Panc1 (cell line): ENCODE measurements around the gene LAYN.

Experiments used
- CTCF ChIP-seq: fragments of 450-650 bp; IDR thresholded peaks from 2 replicates; pipeline ENCODE4 v1.5.1; 2017; ENCODE audit warnings: mild to moderate bottlenecking
- POLR2AphosphoS5 ChIP-seq: IDR thresholded peaks from 2 replicates; pipeline ENCODE4 v1.6.1; 2012; ENCODE audit warnings: mild to moderate bottlenecking, low read depth, low read length, moderate library complexity
- SIN3A ChIP-seq: IDR thresholded peaks from 2 replicates; pipeline ENCODE4 v1.6.1; 2012; ENCODE audit warnings: low read depth, mild to moderate bottlenecking, low read length, moderate library complexity, borderline replicate concordance; ENCODE audit not compliant: insufficient read depth

- TF ChIP-seq CTCF (no peak), SIN3A (no peak), POLR2AphosphoS5 (no peak)
These were observed 50.9 kb downstream of the LAYN start for GRCh38 chr11:111591187-111591960.
